Measurements from ENCODE around the gene ATP1A4.
"Not testable (repeated sequence)": the region's sequence is repeated elsewhere in the genome, so short reads cannot be mapped to it uniquely, and the experiment has no call there.

Gene ATP1A4
- long read RNA-seq, donor 1 = 0 reads
- long read RNA-seq, donor 2 = 0 reads
- long read RNA-seq, donor 3 = 0 reads
- long read RNA-seq, donor 4 = 0 reads
- long read RNA-seq, donor 5 = 0 reads
- long read RNA-seq, donor 6 = 0 reads
- long read RNA-seq, donor 7 = 0 reads
- long read RNA-seq, donor 8 = 0 reads

DNA sequence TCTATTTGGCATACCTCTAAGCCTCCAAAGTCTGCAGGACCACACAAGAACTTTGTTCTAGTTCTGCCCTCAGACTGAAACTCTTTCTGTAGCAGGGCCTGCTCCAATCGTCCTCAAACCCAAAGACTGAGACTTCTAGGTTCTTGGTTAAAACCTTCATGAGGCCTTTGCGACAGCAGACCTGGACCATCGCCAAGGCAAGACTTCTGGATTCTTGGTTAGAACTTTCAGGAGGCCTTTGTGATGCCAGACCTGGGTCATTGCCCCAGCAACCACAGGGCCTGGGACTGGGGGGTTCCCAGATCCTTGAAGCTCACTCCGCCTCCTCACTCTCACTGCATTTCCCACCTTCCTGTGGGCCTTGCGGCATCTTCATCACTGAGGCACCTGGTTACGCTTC is at the start of gene ATP1A4:
Gene ATP1A4, plus strand, starts transcription at position 301 of the 400 bp plus-strand sequence. CDS start 438 bp downstream, outside the sequence.
- no peak for DNase-seq

- DNase-seq = no peak
These were observed 49.5 kb upstream of the ATP1A4 start for GRCh38 chr1:160101717-160102522.

DNA sequence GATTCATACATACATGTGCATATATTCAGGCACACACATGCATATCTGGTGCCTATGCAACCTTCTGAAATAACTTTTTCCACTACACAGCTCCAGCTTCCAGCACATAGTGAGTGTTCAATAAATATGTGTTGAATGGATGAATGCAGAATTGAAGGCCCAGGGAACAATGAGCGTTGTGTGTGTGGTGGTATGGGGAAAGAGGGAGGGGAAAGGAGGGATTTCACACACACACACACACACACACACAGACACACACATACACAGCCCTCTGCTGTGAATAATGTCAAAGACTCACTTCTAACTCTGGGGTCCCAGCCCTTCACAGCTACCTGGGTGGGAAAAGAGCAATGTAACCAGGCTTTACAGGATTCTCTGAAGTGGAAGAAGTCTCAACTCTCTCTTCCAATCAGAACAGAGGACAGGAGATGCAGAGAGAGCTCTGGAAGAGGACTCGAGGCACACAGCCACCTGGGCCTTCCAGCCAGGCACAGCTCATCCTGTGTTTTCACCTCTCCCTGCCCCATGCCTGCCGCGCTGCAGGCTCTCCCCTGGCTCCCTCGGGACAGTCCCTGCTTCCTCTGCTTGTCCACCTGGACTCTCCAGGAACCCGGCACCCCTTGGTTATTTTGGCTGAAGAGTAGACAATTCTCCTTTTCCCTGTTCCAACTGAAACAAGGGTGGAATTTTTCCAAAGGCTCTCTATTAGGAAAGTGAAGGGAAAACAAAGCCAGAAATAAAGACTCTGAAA is 47.6 kb upstream of the ATP1A4 start:
- DNase-seq = no peak

- DNase-seq = no peak
These were observed 46.9 kb upstream of the ATP1A4 start for GRCh38 chr1:160104486-160104885.

GRCh38 chr1:160105155-160105554 is 46.2 kb upstream of the ATP1A4 start:
- DNase-seq = no peak

- no peak for DNase-seq
These were observed 43.9 kb upstream of the ATP1A4 start for GRCh38 chr1:160107512-160107911.

- DNase-seq = no peak
These were observed 42.3 kb upstream of the ATP1A4 start for GRCh38 chr1:160108888-160109662.

- DNase-seq = no peak
These were observed 41.7 kb upstream of the ATP1A4 start for GRCh38 chr1:160109686-160110085.

DNA sequence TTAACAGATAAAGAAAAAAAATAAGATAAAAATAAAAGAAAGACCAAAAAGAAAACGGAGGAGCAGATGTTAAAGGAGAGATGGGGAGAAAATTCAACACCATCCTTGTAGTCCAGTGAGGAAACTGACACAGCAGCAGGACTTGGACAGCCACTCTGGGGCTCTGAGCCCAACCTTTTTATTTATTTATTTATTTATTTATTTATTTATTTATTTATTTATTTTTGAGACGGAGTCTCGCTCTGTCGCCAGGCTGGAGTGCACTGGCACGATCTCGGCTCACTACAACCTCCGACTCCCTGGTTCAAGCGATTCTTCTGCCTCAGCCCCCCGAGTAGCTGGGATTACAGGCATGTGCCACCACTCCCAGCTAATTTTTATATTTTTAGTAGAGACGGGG is 39.9 kb upstream of the ATP1A4 start:
- not testable (repeated sequence) for DNase-seq

DNA sequence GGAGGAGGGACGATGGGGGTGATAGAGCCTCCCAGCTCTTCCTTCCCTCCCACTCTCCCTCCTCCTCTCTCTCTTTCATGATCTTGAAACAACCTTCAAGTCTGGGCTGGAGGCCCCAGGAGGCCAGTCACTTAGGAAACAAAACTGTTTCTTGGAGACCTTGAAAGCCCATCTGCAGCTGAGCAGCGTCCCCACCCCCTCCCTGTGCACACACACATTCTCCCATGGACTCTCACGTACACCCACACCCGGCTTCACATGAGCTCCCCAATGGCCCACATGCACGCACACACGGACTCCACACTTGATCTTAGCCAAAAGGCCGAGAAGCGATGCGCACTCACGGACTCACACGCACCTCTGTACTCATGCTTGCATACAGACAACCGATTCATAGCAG is 39.0 kb upstream of the ATP1A4 start:
- DNase-seq = no peak

- DNase-seq = no peak
These were observed 38.0 kb upstream of the ATP1A4 start for GRCh38 chr1:160113407-160113806.

GRCh38 chr1:160114085-160114484 is 37.3 kb upstream of the ATP1A4 start:
- no peak for DNase-seq

DNA sequence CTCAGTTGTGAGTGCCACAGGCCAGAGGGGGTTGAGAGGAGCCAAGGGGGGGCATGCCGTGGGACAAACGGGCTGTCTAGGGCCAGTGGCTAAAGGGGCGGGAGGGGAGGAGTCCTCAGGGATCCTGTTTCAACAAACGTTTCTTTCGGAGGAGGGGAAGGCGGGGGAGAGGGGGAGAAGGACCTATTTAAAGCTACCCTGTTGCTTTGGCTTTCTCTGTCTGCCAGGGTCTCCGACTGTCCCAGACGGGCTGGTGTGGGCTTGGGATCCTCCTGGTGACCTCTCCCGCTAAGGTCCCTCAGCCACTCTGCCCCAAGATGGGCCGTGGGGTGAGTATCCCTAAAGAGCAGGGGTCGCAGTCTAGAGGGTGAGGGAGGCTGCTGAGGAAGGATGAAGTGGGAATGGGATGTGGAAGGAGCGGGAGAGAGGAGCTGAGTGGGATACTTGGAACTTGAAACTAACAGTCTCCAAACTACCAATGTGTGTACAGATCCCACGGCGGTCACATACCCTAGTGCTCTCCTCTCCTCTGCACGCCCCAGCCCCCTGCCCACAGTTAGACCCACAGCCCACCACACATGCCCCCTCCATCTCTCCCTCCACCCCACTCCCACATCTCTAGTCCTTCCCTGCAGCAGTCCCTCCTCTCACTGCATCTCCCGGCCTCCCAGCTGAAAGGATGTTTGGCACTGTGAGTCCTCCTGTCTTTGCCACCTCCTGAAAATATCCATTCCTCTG is 35.7 kb upstream of the ATP1A4 start, which contains the start of gene ATP1A2:
Gene ATP1A2, plus strand, starts transcription at position 215 of the 738 bp plus-strand sequence. Its CDS starts 103 bp downstream, at position 318.
- peak; percentile 38 for DNase-seq

DNA sequence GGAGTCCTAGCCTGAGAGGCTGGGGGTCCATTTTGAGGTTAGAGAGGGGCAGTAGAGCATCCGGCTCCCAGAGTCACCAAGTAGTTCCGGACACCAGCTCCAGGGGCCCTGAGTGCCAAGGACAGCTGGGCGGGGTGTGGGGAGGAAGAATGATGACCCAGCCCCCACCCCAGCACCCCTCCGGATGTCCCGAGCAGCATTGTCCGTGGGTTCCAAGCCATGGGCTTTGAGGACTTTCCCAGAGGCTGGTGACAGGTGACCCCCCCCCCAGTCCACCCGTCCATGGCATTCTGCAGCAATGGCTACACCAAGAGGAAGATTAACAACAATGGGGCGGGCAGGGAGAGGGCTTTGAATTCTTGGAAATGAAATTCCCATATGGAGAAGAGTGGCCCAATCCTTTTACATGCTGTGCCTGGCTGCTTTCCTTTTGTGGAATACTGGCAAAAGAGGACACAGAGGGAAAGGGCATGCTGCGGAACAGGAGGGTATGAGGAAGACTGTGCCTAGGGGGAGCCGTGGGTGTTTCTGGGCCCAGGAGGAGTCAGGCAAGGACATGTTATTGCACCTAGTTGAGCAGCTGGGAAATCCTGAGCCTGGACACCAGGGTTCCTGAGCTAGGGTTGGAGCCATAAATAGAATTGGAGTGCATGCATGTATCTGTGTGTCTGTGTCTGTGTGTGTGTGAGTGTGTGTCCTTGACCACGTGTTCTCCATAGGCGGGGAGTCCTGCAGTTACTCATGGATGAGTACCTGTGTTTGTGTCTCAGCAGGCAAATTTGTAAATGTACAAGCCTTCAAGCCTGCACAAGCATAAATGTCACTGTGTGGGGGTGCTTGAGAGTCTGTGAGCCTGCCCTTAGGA is 34.9 kb upstream of the ATP1A4 start:
- no peak for DNase-seq

DNA sequence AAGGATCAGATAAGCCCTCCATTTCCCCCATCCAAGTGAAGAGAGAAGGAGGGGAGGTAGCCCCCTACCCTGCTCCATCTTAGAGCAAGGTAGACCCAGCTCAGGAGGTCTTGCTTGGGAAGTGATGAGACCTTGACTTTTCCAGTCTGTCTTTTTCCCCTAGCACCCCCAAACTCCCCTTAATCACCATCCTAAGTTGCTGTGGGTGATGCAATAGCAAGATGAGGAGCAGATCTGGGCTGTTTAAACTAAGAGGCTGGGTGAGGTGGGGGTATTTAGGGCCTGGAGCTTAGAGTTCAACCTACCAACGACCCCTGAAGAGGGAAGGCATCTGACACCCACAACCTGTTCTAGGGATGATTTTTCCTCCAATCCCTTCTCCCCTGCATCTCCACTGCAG is 34.1 kb upstream of the ATP1A4 start:
- no peak for DNase-seq

DNA sequence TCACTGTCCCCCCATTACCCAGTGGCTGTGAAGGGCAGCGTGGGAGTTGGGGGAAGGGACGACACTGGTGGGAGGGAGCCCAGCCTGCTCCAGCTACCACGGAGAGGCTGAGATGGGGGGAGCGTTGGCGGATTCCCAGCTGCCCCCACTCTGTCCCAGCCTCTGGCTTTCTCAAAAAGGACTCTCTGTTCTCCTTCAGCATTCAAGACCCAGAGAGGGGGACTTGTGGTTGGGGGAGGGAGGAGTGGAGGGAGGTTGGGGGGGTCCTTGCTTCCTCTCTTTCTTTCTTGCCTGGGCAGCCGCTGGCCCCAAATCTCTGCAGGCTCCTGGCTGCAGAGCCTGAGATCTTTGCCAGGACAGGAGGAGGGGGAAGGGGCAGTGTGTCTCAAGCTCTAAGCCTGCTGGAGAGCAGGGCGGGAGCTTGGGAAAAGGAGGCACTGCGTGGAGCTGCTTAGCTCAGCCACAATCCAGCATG is 33.7 kb upstream of the ATP1A4 start:
- no peak for DNase-seq

- no peak for DNase-seq
These were observed 32.5 kb upstream of the ATP1A4 start for GRCh38 chr1:160118928-160119327.

DNA sequence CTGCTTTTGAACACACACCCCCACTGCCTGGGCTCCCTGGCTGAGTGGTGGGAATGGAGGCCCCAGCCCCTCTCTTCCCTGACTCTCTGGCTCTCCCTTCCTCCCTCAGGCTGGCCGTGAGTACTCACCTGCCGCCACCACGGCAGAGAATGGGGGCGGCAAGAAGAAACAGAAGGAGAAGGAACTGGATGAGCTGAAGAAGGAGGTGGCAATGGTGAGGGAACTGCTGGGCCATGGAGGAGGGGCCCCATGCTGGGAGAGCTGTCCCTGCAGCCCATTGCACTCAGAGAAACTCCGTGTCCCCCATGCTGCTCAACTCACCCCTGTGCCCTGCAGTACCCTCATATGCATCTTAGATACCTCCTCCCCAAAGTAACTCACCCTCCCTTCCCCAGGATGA is 30.6 kb upstream of the ATP1A4 start:
- no peak for DNase-seq

DNA sequence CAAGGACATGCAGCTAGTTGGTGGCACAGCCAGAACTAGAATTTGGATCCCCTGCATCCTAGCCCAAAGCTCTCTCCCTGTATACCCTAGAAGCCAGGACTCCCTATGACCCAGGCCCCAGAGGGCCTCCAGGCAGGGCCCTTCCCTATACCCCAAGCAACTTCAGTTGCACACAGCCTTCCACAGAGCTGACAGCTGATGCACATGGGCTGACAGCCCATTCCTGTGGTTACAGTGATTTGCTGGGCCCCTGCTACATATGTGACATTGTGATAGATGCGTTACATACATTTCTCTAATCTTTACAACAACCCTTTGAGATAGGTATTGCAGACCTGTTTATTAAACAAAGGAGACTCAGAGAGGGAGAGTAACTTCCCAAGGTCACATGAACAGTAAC is 30.0 kb upstream of the ATP1A4 start:
- no peak for DNase-seq

GRCh38 chr1:160122978-160123495 is 28.4 kb upstream of the ATP1A4 start:
- DNase-seq = no peak
